22Rv1 (cell line): ENCODE measurements around the gene EVI5.

ENCODE experiments used
- CTCF ChIP-seq: fragments of 450-650 bp; IDR thresholded peaks from 2 replicates; pipeline ENCODE4 v1.5.1; 2017; ENCODE audit warnings: mild to moderate bottlenecking
- ZFX ChIP-seq: fragments of 450-650 bp; IDR thresholded peaks from 2 replicates; pipeline ENCODE4 v1.6.1; 2017; ENCODE audit warnings: antibody characterized with exemption, borderline replicate concordance

- no peak for TF ChIP-seq CTCF
- TF ChIP-seq ZFX, result no peak
Observed at GRCh38 chr1:92786111-92786901, 1.4 kb upstream of the EVI5 start.
